Panc1 (cell line): ENCODE data around the gene STAMBP. TPM values are rescaled to one million over a fixed set of nuclear protein-coding genes. Genes with fewer than 3 reads are reported as not detected.
"Not testable (repeated sequence)": the region's sequence is repeated elsewhere in the genome, so short reads cannot be mapped to it uniquely, and the experiment has no call there.

ENCODE experiments used
- ATAC-seq: fragments of 200-7000 bp; cut with Tn5 transposase; 2 replicates; pipeline ENCODE4 v1.9.1; 2020; ENCODE audit warnings: mild to moderate bottlenecking, moderate library complexity
- BruUV-seq: library from RNA; stranded (reverse); fragments of 400-500 nt; replicated peaks from 2 replicates; lab custom pipeline; 2021; lab: Mats Ljungman, UMichigan
- CTCF ChIA-PET: fragments of 300-600 bp; sonication (Branson Sonifier 250); formaldehyde crosslinking; loops from one replicate; lab custom pipeline; 2022; ENCODE audit warnings: antibody characterized with exemption; lab: Charles Lee
- POLR2A ChIA-PET: fragments of 300-600 bp; sonication (Branson Sonifier 250); formaldehyde crosslinking; loops from one replicate; lab custom pipeline; 2022; ENCODE audit warnings: antibody characterized with exemption; lab: Charles Lee
- DNase-seq: peaks from one replicate; pipeline ENCODE4 v3.0.0-alpha.2; 2010; ENCODE audit warnings: low read depth, low spot score
- H3K27ac ChIP-seq: 2 replicates; pipeline ENCODE4 v1.5.1; 2011; ENCODE audit warnings: mild to moderate bottlenecking, low read length, inconsistent platforms
- H3K27me3 ChIP-seq: fragments of 200-500 bp; sonication (Bioruptor generic); 2 replicates; pipeline ENCODE4 v1.6.0; 2014; ENCODE audit warnings: low read length, inconsistent platforms; ENCODE audit not compliant: control insufficient read depth, insufficient read depth
- H3K36me3 ChIP-seq: fragments of 200-500 bp; sonication (Bioruptor generic); 2 replicates; pipeline ENCODE4 v1.5.1; 2014; ENCODE audit warnings: inconsistent platforms, mild to moderate bottlenecking, low read length, moderate library complexity; ENCODE audit not compliant: control insufficient read depth, insufficient read depth
- H3K4me1 ChIP-seq: 2 replicates; pipeline ENCODE4 v1.5.1; 2011; ENCODE audit warnings: inconsistent platforms, mild to moderate bottlenecking, low read length, moderate library complexity; ENCODE audit not compliant: control insufficient read depth, insufficient read depth
- H3K4me3 ChIP-seq, 2 experiments: 2 replicates each; pipeline ENCODE4 v1.5.1; 2011 to 2012; ENCODE audit warnings: low read depth in 2 of 2, low read length in 2 of 2, mild to moderate bottlenecking in 2 of 2, inconsistent platforms in 1 of 2, moderate library complexity in 1 of 2
- H3K9me3 ChIP-seq: fragments of 200-500 bp; sonication (Bioruptor generic); 2 replicates; pipeline ENCODE4 v1.5.1; 2014; ENCODE audit warnings: low read depth, mild to moderate bottlenecking, inconsistent platforms, low read length, moderate library complexity; ENCODE audit not compliant: control insufficient read depth, insufficient read depth
- CTCF ChIP-seq: fragments of 450-650 bp; IDR thresholded peaks from 2 replicates; pipeline ENCODE4 v1.5.1; 2017; ENCODE audit warnings: mild to moderate bottlenecking
- POLR2AphosphoS5 ChIP-seq: IDR thresholded peaks from 2 replicates; pipeline ENCODE4 v1.6.1; 2012; ENCODE audit warnings: mild to moderate bottlenecking, low read depth, low read length, moderate library complexity
- REST ChIP-seq, 2 experiments: IDR thresholded peaks; 2 replicates each; pipeline ENCODE4 v1.6.1; 2011 to 2012; ENCODE audit warnings: low read depth in 2 of 2, control low read depth in 1 of 2, low read length in 1 of 2, mild to moderate bottlenecking in 1 of 2, moderate library complexity in 1 of 2; ENCODE audit not compliant: insufficient read depth in 1 of 2
- SIN3A ChIP-seq: IDR thresholded peaks from 2 replicates; pipeline ENCODE4 v1.6.1; 2012; ENCODE audit warnings: low read depth, mild to moderate bottlenecking, low read length, moderate library complexity, borderline replicate concordance; ENCODE audit not compliant: insufficient read depth
- TCF7L2 ChIP-seq: IDR thresholded peaks from 2 replicates; pipeline ENCODE4 v1.6.1; 2011; ENCODE audit warnings: mild to moderate bottlenecking, low read depth, low read length, inconsistent platforms
- in situ Hi-C: cut with HindIII; loops from 2 replicates; pipeline ENCODE4 v1.10.0; 2016; ENCODE audit warnings: low sequenced_read_pairs, low pct_unique_long_range_greater_than_20kb
- intact Hi-C: fragments of 100-400 bp; cut with micrococcal nuclease; formaldehyde crosslinking; loops from one replicate; pipeline ENCODE4 v1.10.0; 2022; ENCODE audit not compliant: unreplicated experiment
- total RNA-seq: library from RNA; stranded (reverse); gene quantifications from one replicate; pipeline ENCODE4 v1.2.1, GENCODE V29; 2021; ENCODE audit not compliant: unreplicated experiment

The STAMBP gene
- total RNA-seq, 1 experiment from 2014 or later = 49.0 TPM

- Histone ChIP-seq H3K4me1 (peaks cover 11% of the 10 kb centered on the region), H3K36me3 (peaks cover 16% of the 10 kb centered on the region), H3K9me3 (no peaks in the 10 kb centered on the region), H3K27me3 (no peaks in the 10 kb centered on the region), H3K27ac (no peak overlapping the region), H3K4me3 (peak overlapping the region; percentile 91)
- CTCF ChIA-PET = interaction anchor here (0.5 to 0.6 kb wide), 2 partner anchors 188 to 398 kb away, joined by 4 to 9 read pairs; no protein-coding TSS in a partner anchor
- BruUV-seq = no TSS peak
- in situ Hi-C loops = no loop called here
- TF ChIP-seq SIN3A (no peak), REST (IDR thresholded peaks at IDR 0.05; ENCODE audit: insufficient read depth in 1 of 2, low read depth in 2 of 2, low read length in 1 of 2) (no peak), CTCF (peak; percentile 24), TCF7L2 (no peak), POLR2AphosphoS5 (no peak)
- ATAC-seq = no peak; the same call in 1 of the 2 replicates
- intact Hi-C loops = no loop called here
- POLR2A ChIA-PET = interaction anchor here (0.6 kb wide), 2 partner anchors 16 to 66 kb away, joined by 4 to 5 read pairs; no protein-coding TSS in a partner anchor
- no peak for DNase-seq
These were observed 48.6 kb upstream of the STAMBP start for GRCh38 chr2:73780237-73780582.

- CTCF ChIA-PET, H3K27me3 ChIP-seq, BruUV-seq, intact Hi-C loops, H3K4me1 ChIP-seq, in situ Hi-C loops, H3K36me3 ChIP-seq, H3K9me3 ChIP-seq, POLR2A ChIA-PET: not testable (repeated sequence)
- ATAC-seq (peak; percentile 46; the same call in 1 of the 2 replicates), DNase-seq (peak; percentile 25)
- Histone ChIP-seq H3K4me3 (peak overlapping the region; percentile 14 to 45; a peak in 3 of 4 replicates), H3K27ac (peak overlapping the region; percentile 82)
These were observed 45.4 kb upstream of the STAMBP start for GRCh38 chr2:73783402-73783801.

GRCh38 chr2:73783883-73784282 is 44.9 kb upstream of the STAMBP start, which contains the start of gene C2orf78:
C2orf78 (plus strand) TSS chr2:73784183; CDS start chr2:73784310, 127 bp downstream.
- H3K36me3 ChIP-seq, intact Hi-C loops, CTCF ChIA-PET, POLR2A ChIA-PET, H3K4me1 ChIP-seq, H3K9me3 ChIP-seq, BruUV-seq, H3K27me3 ChIP-seq, DNase-seq, ATAC-seq, in situ Hi-C loops: not testable (repeated sequence)
- peak within 1 kb of the TSS; percentile 82 for H3K27ac ChIP-seq
- peak within 1 kb of the TSS; percentile 14 to 45; a peak in 3 of 4 replicates for H3K4me3 ChIP-seq
